WI38 (cell line): ENCODE measurements around the gene GLRX5.

Experiments
- H3K4me3 ChIP-seq: 2 replicates; pipeline ENCODE4 v1.5.1; 2011; ENCODE audit warnings: low read depth, mild to moderate bottlenecking, control low read depth, low read length
- CTCF ChIP-seq: IDR thresholded peaks from 2 replicates; pipeline ENCODE4 v1.5.1; 2012; ENCODE audit warnings: low read depth, mild to moderate bottlenecking, control low read depth, low read length

The GLRX5 gene

DNA sequence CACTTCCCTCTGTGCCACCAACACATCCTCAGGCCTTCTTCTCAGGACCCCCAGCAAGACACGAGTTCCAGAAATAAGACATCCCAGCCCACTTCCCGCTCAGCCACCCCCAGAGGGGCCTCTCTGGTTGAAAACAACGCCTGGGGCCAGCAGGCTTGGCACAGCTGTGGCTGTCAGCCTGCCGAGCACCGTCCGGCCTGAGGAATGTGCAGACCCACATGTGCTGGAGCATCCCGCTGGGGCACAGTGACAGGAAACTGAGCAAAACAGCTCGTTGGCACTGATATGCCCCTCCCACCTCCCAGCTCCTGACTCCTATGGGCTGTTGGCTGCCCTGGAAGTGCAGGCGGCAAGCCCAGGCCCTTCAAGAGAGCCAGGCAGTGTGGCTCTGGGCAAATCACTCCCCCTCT, 19.8 kb upstream of the GLRX5 start:
- peak overlapping the region; percentile 78 for H3K4me3 ChIP-seq
- no peak for TF ChIP-seq CTCF

- TF ChIP-seq CTCF: peak; percentile 42
These were observed 19.0 kb upstream of the GLRX5 start for GRCh38 chr14:95515596-95516552.

GRCh38 chr14:95516554-95517181, 18.2 kb upstream of the GLRX5 start, which contains the start of gene SYNE3:
TSS of gene SYNE3 (minus strand) at chr14:95516650. CDS start at chr14:95475821, 40,829 bp downstream.
- no peak for TF ChIP-seq CTCF
- H3K4me3 ChIP-seq: peak within 1 kb of the TSS; percentile 78

More at GRCh38 chr14:95515596-95516552, 19.0 kb upstream of the GLRX5 start:
- H3K4me3 ChIP-seq: peak overlapping the region; percentile 78

- no peak overlapping the region for H3K4me3 ChIP-seq
- no peak for TF ChIP-seq CTCF
These were observed 16.7 kb upstream of the GLRX5 start for GRCh38 chr14:95518045-95518751.

DNA sequence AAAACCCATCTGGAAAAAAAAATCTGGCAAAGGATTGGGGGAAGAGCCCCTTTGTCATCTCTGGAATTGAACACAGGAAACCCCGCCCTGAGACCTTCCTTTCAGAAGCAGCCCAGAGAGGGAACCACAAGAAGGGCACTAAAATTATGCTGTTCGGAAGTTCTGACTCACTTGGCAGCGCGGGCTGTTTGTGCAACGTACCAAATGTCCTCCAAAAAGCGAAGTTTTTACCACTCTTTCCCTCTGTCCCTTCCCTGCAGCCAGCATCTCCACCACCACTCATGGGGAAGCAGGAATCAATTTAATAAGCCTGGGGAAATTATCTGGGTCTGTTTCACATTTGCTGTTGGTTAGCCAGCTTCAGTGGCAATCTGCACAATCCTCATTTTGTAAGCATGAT, 15.2 kb upstream of the GLRX5 start:
- no peak for TF ChIP-seq CTCF
- H3K4me3 ChIP-seq: 0 out of 2 replicates have a peak overlapping the region, but pooled peaks have one; percentile 16

DNA sequence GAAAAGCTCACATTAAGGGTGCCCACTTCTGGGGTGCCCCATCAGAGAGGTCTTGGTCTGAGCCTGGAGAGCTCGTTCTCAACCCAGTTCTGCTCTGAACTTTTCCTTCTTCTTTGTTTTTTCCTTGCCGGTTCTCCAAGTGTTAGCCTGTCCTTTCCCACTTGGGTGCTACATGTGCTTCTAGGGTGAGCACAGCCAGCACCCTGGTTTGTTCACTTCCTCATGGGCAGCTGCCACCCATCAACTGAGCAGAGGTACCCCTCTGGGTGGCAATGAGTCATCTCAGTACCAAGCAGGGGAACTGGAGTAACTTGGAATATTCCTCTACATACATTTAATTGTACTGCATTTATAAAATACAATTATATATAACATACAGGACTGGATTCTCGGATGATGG, 14.5 kb upstream of the GLRX5 start:
- H3K4me3 ChIP-seq: no peak overlapping the region
- TF ChIP-seq CTCF: no peak
